Activated naive CD8-positive, alpha-beta T cell (primary cell): Measurements from ENCODE around the gene CDH4.
"Not testable (repeated sequence)": the region's sequence is repeated elsewhere in the genome, so short reads cannot be mapped to it uniquely, and the experiment has no call there.

ENCODE experiments used
- H3K27ac Mint-ChIP-seq: one replicate; pipeline ENCODE4 v1.8.0; 2021; ENCODE audit warnings: mixed read lengths
- H3K27me3 Mint-ChIP-seq: one replicate; pipeline ENCODE4 v1.8.0; 2021; ENCODE audit warnings: mixed read lengths
- H3K36me3 Mint-ChIP-seq: one replicate; pipeline ENCODE4 v1.8.0; 2021; ENCODE audit warnings: mixed read lengths
- H3K4me1 Mint-ChIP-seq: one replicate; pipeline ENCODE4 v1.8.0; 2021; ENCODE audit warnings: low read depth, mixed read lengths
- H3K4me3 Mint-ChIP-seq: one replicate; pipeline ENCODE4 v1.8.0; 2021; ENCODE audit warnings: mild to moderate bottlenecking, mixed read lengths
- H3K9me3 Mint-ChIP-seq: one replicate; pipeline ENCODE4 v1.8.0; 2021; ENCODE audit warnings: low read depth, mixed read lengths

The CDH4 gene

DNA sequence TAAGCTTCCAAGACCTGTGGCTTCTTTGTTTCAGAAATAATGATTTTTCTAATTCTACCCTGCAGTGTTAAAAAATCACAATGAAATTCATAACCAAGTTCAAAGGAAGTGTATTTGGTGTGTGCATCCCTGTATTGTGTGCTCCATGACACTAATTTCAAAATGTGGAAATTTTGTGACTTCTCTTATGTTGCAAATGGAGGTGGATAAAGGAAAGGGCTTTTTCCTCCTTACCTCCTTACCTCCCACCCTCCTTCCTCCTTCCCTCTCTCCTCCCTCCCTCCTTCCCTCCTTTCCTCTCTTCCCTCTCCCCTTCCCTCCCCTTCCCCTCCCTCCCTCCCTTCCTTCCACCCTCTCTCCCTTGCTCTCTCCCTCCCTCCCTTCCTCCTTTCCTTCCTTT is 10.5 kb downstream of the CDH4 start:
- no peaks in the 10 kb centered on the region for H3K36me3 Mint-ChIP-seq
- H3K27me3 Mint-ChIP-seq: peaks cover 12% of the 10 kb centered on the region
- H3K9me3 Mint-ChIP-seq: no peaks in the 10 kb centered on the region
- H3K4me3 Mint-ChIP-seq: no peak overlapping the region
- H3K4me1 Mint-ChIP-seq: peaks cover 1% of the 10 kb centered on the region
- H3K27ac Mint-ChIP-seq: no peak overlapping the region

GRCh38 chr20:61263084-61263695 is 11.1 kb downstream of the CDH4 start:
- Mint-ChIP-seq H3K27me3 (peaks cover 12% of the 10 kb centered on the region), H3K4me1 (peaks cover 1% of the 10 kb centered on the region), H3K36me3 (no peaks in the 10 kb centered on the region), H3K27ac (no peak overlapping the region), H3K4me3 (no peak overlapping the region), H3K9me3 (no peaks in the 10 kb centered on the region)

DNA sequence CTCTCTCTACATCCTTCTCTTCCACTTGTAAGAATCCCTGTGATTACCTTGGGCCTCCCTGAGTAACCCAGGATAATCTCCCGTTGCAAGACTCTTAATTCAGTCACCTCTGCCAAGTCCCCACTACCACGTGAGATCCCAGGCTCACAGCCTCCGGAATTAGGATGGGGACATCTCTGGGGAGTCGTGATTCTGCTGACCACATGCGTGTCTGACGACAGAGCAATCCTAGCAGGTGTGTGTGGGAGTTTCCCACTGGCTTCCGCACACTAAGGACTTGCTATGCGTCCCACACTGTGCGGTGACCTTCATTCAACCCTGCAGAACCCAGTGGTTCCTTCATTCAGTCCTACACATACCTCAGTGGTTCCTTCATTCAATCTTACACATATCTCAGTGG is 11.9 kb downstream of the CDH4 start:
- Mint-ChIP-seq H3K36me3 (no peaks in the 10 kb centered on the region), H3K27me3 (peaks cover 12% of the 10 kb centered on the region), H3K27ac (no peak overlapping the region), H3K4me1 (peaks cover 1% of the 10 kb centered on the region), H3K9me3 (no peaks in the 10 kb centered on the region), H3K4me3 (no peak overlapping the region)

DNA sequence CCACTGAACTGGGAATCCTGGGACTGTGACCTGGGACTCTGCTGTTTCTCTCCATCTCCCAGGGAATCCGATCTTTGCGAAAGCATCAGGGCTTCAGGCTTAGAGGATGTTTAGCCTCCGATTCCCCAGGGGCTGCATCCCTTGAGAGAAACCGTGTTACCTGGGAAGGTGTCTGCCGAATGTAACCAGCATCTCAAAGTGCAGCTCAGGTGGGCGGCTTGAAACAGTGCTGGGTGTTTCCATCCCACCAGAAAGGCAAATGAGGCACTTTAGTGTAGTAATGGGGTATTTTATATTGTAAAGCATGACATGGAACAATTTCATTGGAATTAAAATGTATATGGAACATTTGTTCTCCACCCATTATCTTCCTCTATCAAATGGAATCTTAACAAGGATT is 15.2 kb downstream of the CDH4 start:
- Mint-ChIP-seq H3K36me3 (no peaks in the 10 kb centered on the region), H3K27me3 (peaks cover 10% of the 10 kb centered on the region), H3K27ac (no peak overlapping the region), H3K4me1 (peaks cover 1% of the 10 kb centered on the region), H3K4me3 (no peak overlapping the region), H3K9me3 (no peaks in the 10 kb centered on the region)

DNA sequence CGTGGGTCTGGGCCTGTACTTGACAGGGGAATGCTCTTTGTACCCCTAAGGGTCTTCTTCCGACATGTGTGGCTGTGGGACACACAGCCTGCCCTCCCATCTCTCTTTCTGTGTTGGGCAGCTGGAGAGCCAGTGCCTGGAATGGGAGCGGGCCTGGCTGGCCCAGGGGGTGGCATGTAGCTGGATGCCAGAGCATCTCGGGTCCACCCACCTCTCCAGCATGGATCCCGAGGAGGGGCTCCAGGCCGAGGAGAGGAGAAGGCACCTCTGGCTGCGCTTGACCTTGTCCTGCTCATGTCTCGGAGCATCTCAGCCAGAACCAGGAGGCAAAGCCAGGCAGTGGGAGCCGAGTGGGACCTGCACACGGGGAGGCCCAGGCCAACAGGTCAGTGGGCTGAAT is 16.0 kb downstream of the CDH4 start:
- Mint-ChIP-seq H3K27me3 (peaks cover 10% of the 10 kb centered on the region), H3K27ac (no peak overlapping the region), H3K4me3 (no peak overlapping the region)

DNA sequence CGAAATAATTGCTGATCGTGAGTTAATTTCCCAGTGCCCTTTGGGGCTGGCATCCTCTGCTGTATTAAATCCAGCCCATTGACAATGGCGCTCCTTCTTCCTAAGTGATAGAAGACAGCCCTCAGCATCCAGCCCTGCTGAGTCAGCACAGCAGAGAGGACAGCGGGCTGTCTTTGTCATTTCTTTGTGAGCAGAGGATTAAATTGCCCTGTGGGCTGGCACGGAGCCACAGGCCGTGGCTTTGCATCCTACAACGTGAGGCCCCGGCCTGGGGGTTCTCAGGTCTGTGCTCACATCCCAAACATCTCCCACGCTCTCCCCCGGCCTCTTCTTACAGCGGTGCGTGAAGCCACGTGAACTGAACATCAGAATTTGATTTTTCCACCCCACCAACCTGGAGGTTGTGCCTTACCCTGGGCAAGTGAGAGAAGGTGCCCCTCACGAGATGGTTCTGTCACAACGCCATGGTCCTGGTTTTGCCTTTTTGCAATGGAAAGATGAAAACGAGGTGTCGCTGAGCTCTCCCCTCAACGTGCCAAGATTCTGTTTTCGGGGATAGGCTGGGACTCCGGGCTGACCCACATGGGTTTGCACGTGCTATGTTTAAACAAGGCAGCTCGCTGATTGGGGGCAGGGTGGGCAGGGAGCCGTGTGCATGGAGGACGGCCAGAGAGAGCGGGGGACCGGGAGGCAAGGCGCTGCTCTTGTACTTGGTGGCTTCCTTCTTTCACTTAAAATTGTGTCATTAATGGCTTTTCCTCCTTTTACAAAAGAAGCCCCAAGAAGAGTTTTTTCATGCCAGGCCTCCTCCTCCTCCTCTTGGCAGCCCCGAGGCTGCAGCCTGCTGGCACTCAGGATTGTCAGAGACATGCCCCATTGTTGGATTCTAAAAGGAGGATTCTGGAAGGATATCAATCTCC is 19.5 kb downstream of the CDH4 start:
- Mint-ChIP-seq H3K9me3 (no peaks in the 10 kb centered on the region), H3K27ac (no peak overlapping the region), H3K27me3 (peaks cover 6% of the 10 kb centered on the region), H3K4me3 (no peak overlapping the region), H3K36me3 (no peaks in the 10 kb centered on the region), H3K4me1 (no peaks in the 10 kb centered on the region)

More for the DNA sequence above, 16.0 kb downstream of the CDH4 start:
- Mint-ChIP-seq H3K9me3 (no peaks in the 10 kb centered on the region), H3K36me3 (no peaks in the 10 kb centered on the region), H3K4me1 (peaks cover under 1% of the 10 kb centered on the region)

DNA sequence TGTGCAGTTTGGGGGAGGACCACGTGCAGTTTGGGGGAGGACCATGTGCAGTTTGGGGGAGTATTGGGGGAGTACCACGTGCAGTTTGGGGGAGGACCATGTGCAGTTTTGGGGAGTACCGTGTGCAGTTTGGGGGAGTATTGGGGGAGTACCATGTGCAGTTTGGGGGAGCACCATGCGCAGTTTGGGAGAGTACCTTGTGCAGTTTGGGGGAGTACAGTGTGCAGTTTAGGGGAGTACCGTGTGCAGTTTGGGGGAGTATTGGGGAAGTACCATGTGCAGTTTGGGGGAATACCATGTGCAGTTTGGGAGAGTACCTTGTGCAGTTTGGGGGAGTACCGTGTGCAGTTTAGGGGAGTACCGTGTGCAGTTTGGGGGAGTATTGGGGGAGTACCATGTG is 21.0 kb downstream of the CDH4 start:
- not testable (repeated sequence) for H3K4me1 Mint-ChIP-seq, H3K36me3 Mint-ChIP-seq, H3K9me3 Mint-ChIP-seq, H3K4me3 Mint-ChIP-seq, H3K27ac Mint-ChIP-seq, H3K27me3 Mint-ChIP-seq

GRCh38 chr20:61273666-61274065 is 21.6 kb downstream of the CDH4 start:
- H3K27me3 Mint-ChIP-seq, H3K27ac Mint-ChIP-seq, H3K4me1 Mint-ChIP-seq, H3K36me3 Mint-ChIP-seq, H3K4me3 Mint-ChIP-seq, H3K9me3 Mint-ChIP-seq: not testable (repeated sequence)

DNA sequence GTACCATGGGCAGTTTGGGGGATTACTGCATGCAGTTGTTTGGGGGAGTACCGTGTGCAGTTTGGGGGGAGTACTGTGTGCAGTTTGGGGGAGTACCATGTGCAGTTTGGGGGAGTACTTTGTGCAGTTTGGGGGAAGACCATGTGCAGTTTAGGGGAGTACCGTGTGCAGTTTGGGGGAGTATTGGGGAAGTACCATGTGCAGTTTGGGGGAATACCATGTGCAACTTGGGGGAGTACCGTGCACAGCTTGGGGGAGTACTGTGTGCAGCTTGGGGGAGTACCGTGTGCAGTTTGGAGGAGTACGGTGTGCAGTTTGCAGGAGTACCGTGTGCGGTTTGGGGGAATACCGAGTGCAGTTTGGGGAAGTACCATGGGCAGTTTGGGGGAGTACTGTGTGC is 22.3 kb downstream of the CDH4 start:
- no peaks in the 10 kb centered on the region for H3K4me1 Mint-ChIP-seq
- no peaks in the 10 kb centered on the region for H3K36me3 Mint-ChIP-seq
- peaks cover 2% of the 10 kb centered on the region for H3K27me3 Mint-ChIP-seq
- H3K27ac Mint-ChIP-seq: no peak overlapping the region
- H3K4me3 Mint-ChIP-seq: no peak overlapping the region
- no peaks in the 10 kb centered on the region for H3K9me3 Mint-ChIP-seq

GRCh38 chr20:61278296-61278695 is 26.2 kb downstream of the CDH4 start:
- H3K27me3 Mint-ChIP-seq: peaks cover 2% of the 10 kb centered on the region
- H3K27ac Mint-ChIP-seq: no peak overlapping the region
- H3K36me3 Mint-ChIP-seq: no peaks in the 10 kb centered on the region

DNA sequence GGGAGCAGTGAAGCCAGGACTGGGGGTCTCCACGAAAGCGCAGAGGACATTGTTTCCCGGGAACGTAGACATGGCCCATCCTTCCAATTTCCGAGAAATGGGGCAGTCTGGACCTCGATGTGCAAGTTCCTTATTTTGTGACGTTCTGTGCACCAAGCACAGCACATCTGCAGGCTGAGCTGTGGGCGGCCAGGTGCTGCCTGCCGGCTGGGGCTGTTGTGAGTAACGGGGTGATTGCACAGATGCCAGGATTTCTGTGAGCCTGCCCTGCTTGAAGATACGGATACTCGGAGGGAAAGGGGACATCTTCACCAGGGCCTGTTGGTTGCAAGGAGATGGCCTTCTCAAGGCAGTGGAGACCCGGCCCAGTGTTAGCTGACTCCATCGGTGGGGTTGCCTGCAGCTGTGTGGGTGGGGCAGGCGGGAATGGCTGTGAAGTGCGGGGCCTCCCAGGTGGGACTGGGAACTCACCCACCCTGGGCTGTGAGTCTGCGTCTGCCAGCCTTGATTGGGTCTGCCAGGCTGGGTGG is 27.6 kb downstream of the CDH4 start:
- no peaks in the 10 kb centered on the region for H3K9me3 Mint-ChIP-seq
- H3K27me3 Mint-ChIP-seq: peaks cover 2% of the 10 kb centered on the region
- H3K4me1 Mint-ChIP-seq: no peaks in the 10 kb centered on the region
- H3K4me3 Mint-ChIP-seq: no peak overlapping the region
- no peaks in the 10 kb centered on the region for H3K36me3 Mint-ChIP-seq
- no peak overlapping the region for H3K27ac Mint-ChIP-seq

More at GRCh38 chr20:61278296-61278695, 26.2 kb downstream of the CDH4 start:
- H3K4me1 Mint-ChIP-seq: no peaks in the 10 kb centered on the region
- no peak overlapping the region for H3K4me3 Mint-ChIP-seq
- H3K9me3 Mint-ChIP-seq: no peaks in the 10 kb centered on the region

DNA sequence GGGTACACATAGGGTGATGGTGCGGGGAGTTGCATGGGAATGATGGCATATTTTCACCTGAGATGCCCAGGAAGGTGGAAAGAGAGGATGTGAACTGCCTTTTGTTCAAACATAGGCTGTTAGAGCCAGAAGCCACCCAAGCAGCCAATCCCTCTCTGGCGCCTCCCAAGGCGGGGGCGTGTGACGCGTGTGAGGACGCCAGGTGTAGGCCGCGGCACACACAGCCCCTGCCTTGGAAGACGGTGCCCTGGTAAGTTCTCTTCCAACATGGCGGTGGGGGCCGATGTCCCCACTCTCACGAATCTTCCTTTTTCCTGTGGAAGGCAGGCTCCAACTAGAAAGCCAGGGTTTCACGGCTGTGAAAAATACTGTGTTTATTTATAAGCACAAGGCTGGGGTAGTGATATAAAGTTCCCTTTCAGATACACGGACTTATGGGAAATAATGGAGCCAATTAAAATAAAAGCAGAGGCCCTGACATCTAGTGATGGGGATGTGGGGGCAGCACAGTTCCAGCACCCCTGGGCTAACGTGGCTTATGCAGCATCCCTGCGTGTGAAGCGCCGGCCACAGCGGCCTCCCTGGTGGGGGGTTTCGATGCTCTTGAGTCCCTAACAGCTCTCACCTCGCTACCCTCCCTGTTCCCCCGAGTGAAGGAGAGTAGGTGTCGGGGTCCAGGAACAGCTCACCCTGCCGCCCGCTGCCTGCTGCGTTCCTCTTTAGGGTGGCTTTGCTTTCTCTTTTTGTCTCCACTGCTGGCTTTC is 28.3 kb downstream of the CDH4 start:
- H3K4me1 Mint-ChIP-seq: no peaks in the 10 kb centered on the region
- no peaks in the 10 kb centered on the region for H3K9me3 Mint-ChIP-seq
- no peak overlapping the region for H3K27ac Mint-ChIP-seq
- H3K4me3 Mint-ChIP-seq: no peak overlapping the region
- no peaks in the 10 kb centered on the region for H3K36me3 Mint-ChIP-seq
- H3K27me3 Mint-ChIP-seq: peaks cover 2% of the 10 kb centered on the region

- Mint-ChIP-seq H3K27ac (no peak overlapping the region), H3K4me3 (no peak overlapping the region), H3K4me1 (no peaks in the 10 kb centered on the region), H3K27me3 (peaks cover 2% of the 10 kb centered on the region), H3K9me3 (no peaks in the 10 kb centered on the region), H3K36me3 (no peaks in the 10 kb centered on the region)
These were observed 29.3 kb downstream of the CDH4 start for GRCh38 chr20:61281286-61281795.

DNA sequence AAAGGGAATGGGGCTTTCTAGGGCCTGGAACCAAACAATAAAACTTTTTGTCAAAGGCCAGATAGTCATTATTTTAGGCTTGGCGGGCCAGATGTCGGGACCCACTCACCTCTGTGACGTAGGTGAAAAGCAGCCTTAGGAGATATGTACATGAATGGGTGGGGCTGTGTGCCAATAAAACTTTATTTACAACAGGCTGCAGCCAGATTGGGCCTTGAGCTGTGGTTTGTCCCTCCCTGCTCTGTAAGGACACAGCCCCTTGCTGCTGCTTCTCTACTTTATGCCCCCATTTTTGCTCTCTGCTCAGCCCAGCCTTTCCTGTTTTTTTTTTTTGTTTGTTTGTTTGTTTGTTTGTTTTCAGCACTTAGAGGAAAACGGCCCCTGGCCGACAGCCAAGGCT is 32.7 kb downstream of the CDH4 start:
- Mint-ChIP-seq H3K36me3 (no peaks in the 10 kb centered on the region), H3K4me1 (no peaks in the 10 kb centered on the region), H3K9me3 (no peaks in the 10 kb centered on the region), H3K27me3 (no peaks in the 10 kb centered on the region), H3K4me3 (no peak overlapping the region), H3K27ac (no peak overlapping the region)

GRCh38 chr20:61285152-61285645 is 33.1 kb downstream of the CDH4 start:
- Mint-ChIP-seq H3K9me3 (no peaks in the 10 kb centered on the region), H3K27ac (no peak overlapping the region), H3K4me3 (no peak overlapping the region), H3K27me3 (no peaks in the 10 kb centered on the region), H3K4me1 (no peaks in the 10 kb centered on the region), H3K36me3 (no peaks in the 10 kb centered on the region)
